Measurements from ENCODE around the gene C3orf38.
"Not testable (repeated sequence)": the region's sequence is repeated elsewhere in the genome, so short reads cannot be mapped to it uniquely, and the experiment has no call there.

C3orf38 gene

DNA sequence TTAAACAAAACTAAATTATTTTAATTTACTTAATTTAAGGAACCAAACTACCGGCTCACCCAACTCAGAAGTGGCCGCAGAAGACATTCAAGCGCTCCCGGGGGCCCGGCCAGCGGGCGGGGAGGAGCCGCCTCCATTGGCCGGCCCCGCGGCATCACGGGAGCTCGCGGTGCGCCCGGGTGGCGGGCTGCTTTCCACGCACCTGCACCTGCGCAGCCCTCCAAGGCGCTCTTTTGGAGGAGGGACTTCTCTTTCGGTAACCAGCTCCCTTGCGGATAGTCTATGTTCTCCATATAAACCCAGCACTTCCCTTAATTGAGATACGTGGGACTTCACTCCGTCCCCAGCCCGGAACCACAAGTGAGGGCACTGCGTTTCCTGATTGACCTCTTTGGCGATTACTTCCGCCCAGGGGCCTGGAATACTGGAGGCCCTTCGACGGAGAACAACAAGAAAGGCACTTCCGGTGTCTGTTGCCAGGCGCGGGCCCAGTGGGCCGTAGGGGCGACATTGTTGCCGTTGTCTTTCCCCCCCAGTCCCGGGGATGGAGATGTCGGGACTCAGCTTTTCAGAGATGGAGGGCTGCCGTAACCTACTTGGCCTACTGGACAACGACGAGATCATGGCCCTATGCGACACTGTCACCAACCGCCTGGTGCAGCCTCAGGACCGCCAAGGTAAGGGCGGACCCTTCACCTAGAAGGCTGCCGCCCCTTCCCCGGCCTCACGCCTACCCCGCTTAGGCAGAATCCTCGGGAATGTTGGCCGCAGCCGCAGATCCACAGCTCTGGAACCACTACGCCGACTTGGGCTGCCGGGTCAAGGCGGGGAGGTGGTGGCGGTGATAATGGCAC lies at the start of gene C3orf38:
Gene C3orf38, plus strand, starts transcription at position 451 of the 854 bp plus-strand sequence. Its CDS starts 94 bp downstream, at position 545.
- Histone ChIP-seq H3K27ac (ENCODE audit: low read depth, low read length) (peak within 1 kb of the TSS; percentile 98), H3K9ac (ENCODE audit: low read depth, low read length) (peak within 1 kb of the TSS; percentile 94), H3K4me1 (ENCODE audit: control insufficient read depth, insufficient read depth, low read length) (peaks cover 12% of the 10 kb centered on the region), H3K4me3 (ENCODE audit: low read depth, low read length) (peak within 1 kb of the TSS; percentile 82), H3K9me3 (ENCODE audit: control insufficient read depth, insufficient read depth, low read length) (no peaks in the 10 kb centered on the region), H3K36me3 (ENCODE audit: control insufficient read depth, insufficient read depth, low read length) (peaks cover 21% of the 10 kb centered on the region), H3K27me3 (ENCODE audit: control insufficient read depth, insufficient read depth, low read length) (no peaks in the 10 kb centered on the region)

DNA sequence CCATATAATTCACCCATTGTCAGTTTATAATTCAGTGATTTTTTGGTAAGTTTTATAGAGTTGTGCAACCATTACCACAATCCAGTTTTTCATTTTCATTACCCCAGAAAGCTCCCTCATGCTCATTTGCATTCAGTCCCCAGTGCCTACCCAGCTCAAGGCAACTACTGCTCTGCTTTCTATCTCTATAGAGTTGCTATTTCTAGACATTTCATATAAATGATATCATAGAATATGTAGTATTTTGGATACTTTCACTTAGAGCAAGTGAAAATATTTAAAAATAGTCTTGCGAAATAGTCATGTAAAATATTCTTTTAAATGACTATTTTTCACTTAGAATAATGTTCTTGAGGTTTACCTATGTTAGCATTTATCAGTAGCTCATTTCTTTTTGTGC lies 48.6 kb upstream of the C3orf38 start:
- H3K9ac ChIP-seq (ENCODE audit: low read depth, low read length): no peak overlapping the region
- no peaks in the 10 kb centered on the region for H3K4me1 ChIP-seq (ENCODE audit: control insufficient read depth, insufficient read depth, low read length)

DNA sequence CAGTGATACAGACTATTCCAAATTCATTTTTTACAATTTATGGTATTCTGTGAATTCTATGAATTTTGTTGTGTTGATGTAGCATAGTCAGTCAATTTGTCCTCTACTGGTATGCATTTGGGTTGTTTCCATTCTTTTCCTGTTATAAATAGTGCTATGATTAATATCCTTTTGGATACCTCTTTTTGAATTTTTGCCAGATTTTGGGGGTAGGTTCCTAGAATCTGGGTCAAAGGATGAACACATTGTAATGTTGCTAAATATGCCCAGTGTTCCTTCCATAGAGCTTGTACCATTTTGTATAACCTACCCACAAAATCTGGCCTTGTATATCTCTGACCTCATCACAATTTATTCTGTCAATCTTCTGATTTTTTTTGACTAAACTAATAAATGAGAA lies 44.4 kb upstream of the C3orf38 start:
- no peak overlapping the region for H3K27ac ChIP-seq (ENCODE audit: low read depth, low read length)
- no peaks in the 10 kb centered on the region for H3K27me3 ChIP-seq (ENCODE audit: control insufficient read depth, insufficient read depth, low read length)
- H3K4me3 ChIP-seq (ENCODE audit: low read depth, low read length): no peak overlapping the region
- no peak overlapping the region for H3K9ac ChIP-seq (ENCODE audit: low read depth, low read length)
- no peaks in the 10 kb centered on the region for H3K4me1 ChIP-seq (ENCODE audit: control insufficient read depth, insufficient read depth, low read length)
- no peaks in the 10 kb centered on the region for H3K9me3 ChIP-seq (ENCODE audit: control insufficient read depth, insufficient read depth, low read length)
- no peaks in the 10 kb centered on the region for H3K36me3 ChIP-seq (ENCODE audit: control insufficient read depth, insufficient read depth, low read length)

More for the DNA sequence above, 48.6 kb upstream of the C3orf38 start:
- Histone ChIP-seq H3K27me3 (ENCODE audit: control insufficient read depth, insufficient read depth, low read length) (no peaks in the 10 kb centered on the region), H3K9me3 (ENCODE audit: control insufficient read depth, insufficient read depth, low read length) (no peaks in the 10 kb centered on the region), H3K4me3 (ENCODE audit: low read depth, low read length) (no peak overlapping the region), H3K36me3 (ENCODE audit: control insufficient read depth, insufficient read depth, low read length) (no peaks in the 10 kb centered on the region), H3K27ac (ENCODE audit: low read depth, low read length) (no peak overlapping the region)

DNA sequence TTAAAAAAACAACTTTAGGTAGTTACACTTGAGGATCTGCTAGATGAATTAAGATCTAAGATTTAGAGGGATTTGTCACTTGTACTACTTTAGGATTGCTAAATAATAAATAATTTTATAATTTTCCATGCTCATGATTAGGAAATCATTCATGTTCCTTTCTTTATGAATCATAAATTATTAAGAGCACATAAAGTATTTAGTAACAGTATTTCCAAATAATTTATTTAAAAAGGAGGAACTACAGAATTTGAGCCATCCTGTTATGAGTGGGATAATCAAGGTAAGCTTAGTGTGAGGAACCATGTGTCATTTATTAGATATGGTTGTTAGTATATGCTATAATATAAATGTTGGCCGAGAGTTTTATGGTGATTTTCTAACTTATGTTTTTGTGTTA lies 37.5 kb upstream of the C3orf38 start:
- Histone ChIP-seq H3K27ac (ENCODE audit: low read depth, low read length) (no peak overlapping the region), H3K4me3 (ENCODE audit: low read depth, low read length) (no peak overlapping the region), H3K4me1 (ENCODE audit: control insufficient read depth, insufficient read depth, low read length) (peaks cover 3% of the 10 kb centered on the region; the same call in 1 of the 2 replicates), H3K36me3 (ENCODE audit: control insufficient read depth, insufficient read depth, low read length) (0 out of 2 replicates have a peak, but pooled peaks cover 4% of the 10 kb centered on the region), H3K9me3 (ENCODE audit: control insufficient read depth, insufficient read depth, low read length) (no peaks in the 10 kb centered on the region), H3K9ac (ENCODE audit: low read depth, low read length) (no peak overlapping the region), H3K27me3 (ENCODE audit: control insufficient read depth, insufficient read depth, low read length) (no peaks in the 10 kb centered on the region)

DNA sequence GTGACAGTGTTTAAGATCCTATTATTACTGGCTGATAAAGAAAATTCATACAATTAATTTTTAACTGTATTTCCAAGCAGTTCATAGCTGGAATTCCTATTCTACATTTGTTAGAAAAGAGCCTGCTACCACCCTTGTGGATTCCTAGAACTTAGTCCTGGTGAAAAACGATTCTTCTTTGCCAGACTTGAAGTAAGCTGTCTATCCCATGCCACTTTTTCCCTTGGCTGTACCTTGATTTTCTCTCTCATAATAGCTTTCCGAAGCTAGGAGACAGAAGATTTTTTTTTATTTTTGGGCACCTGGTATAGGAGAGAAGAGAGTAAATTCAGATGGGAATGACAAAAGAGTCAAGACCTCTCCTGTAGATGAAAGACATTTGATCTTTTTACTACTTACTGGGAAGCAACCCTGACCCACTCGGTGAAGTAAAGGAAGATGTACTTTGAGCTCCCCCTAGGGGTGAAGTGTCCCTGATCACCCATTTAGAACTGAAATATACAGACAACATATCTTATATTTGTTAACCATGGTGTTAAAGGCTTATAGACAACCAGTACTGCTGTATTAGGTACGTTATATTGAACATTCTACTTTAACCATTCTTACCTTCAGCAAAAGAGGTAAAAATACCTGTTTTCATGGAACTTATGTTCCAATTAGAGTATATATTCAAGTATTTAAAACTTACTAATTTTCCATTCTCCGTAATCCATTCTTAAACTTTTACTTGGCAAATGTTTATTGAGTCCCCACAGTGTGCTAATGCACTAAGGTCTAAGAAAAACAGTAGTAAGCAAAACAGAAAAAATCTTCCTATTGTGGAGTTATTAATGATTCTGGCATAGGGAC lies 36.2 kb upstream of the C3orf38 start:
- H3K36me3 ChIP-seq (ENCODE audit: control insufficient read depth, insufficient read depth, low read length): 0 out of 2 replicates have a peak, but pooled peaks cover 4% of the 10 kb centered on the region

DNA sequence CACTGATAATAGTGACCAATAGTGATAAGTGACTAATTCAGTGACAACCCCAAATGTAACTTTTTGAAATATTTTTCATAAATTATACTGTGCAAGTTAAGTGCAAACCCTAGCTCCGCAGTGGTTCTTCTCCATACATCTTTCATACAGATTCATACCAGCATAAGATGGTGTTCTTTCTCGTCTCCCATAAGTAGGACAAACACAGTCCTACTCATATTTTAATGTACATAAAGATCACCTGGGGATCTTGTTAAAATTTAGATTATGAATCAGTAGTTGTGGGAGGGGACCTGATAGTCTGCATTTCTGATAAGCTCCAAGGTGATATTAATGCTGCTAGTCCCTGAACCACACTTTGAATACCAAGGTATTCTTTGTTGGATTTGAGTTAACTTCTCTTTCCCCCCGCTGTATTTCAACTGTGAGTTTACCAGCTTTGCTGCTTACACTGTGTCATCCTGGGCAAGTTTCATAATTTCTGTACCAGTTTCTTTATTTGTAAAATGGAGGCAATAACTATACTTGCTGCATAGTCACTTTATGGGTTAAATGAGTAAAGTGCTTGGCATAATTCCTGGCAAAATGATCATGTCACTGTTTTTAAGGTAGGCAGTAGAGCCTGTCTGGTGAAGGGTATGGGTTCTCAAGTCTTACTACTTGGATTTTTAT lies 34.7 kb upstream of the C3orf38 start:
- H3K9ac ChIP-seq (ENCODE audit: low read depth, low read length): no peak overlapping the region
- 0 out of 2 replicates have a peak, but pooled peaks cover 4% of the 10 kb centered on the region for H3K36me3 ChIP-seq (ENCODE audit: control insufficient read depth, insufficient read depth, low read length)
- no peak overlapping the region for H3K4me3 ChIP-seq (ENCODE audit: low read depth, low read length)
- peaks cover 3% of the 10 kb centered on the region; the same call in 1 of the 2 replicates for H3K4me1 ChIP-seq (ENCODE audit: control insufficient read depth, insufficient read depth, low read length)
- no peaks in the 10 kb centered on the region for H3K27me3 ChIP-seq (ENCODE audit: control insufficient read depth, insufficient read depth, low read length)
- no peaks in the 10 kb centered on the region for H3K9me3 ChIP-seq (ENCODE audit: control insufficient read depth, insufficient read depth, low read length)
- no peak overlapping the region for H3K27ac ChIP-seq (ENCODE audit: low read depth, low read length)

More for the DNA sequence above, 36.2 kb upstream of the C3orf38 start:
- H3K27me3 ChIP-seq (ENCODE audit: control insufficient read depth, insufficient read depth, low read length): no peaks in the 10 kb centered on the region
- no peak overlapping the region for H3K9ac ChIP-seq (ENCODE audit: low read depth, low read length)
- no peak overlapping the region for H3K4me3 ChIP-seq (ENCODE audit: low read depth, low read length)
- no peak overlapping the region for H3K27ac ChIP-seq (ENCODE audit: low read depth, low read length)
- peaks cover 3% of the 10 kb centered on the region; the same call in 1 of the 2 replicates for H3K4me1 ChIP-seq (ENCODE audit: control insufficient read depth, insufficient read depth, low read length)
- H3K9me3 ChIP-seq (ENCODE audit: control insufficient read depth, insufficient read depth, low read length): no peaks in the 10 kb centered on the region

DNA sequence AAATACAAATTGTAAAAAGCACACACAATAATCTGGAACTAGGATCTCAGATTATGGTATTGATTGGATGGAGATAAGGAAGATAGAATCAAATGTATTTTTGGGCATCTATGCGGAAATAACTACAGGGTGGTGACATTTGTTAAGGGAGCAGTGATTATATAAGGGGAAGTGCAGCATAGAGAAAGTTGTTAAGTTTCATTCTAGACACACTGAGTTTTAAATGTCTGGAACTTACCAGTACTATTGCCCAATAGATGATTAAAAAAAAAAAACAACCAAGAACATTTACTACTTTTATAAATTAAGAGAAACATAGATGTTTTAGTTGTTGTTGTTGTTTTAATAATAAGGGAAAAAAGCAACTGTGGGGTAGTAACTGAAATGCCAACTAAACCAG lies 32.1 kb upstream of the C3orf38 start:
- peaks cover 3% of the 10 kb centered on the region; the same call in 1 of the 2 replicates for H3K4me1 ChIP-seq (ENCODE audit: control insufficient read depth, insufficient read depth, low read length)
- no peak overlapping the region for H3K27ac ChIP-seq (ENCODE audit: low read depth, low read length)
- no peak overlapping the region for H3K9ac ChIP-seq (ENCODE audit: low read depth, low read length)
- H3K9me3 ChIP-seq (ENCODE audit: control insufficient read depth, insufficient read depth, low read length): no peaks in the 10 kb centered on the region
- no peak overlapping the region for H3K4me3 ChIP-seq (ENCODE audit: low read depth, low read length)
- no peaks in the 10 kb centered on the region for H3K27me3 ChIP-seq (ENCODE audit: control insufficient read depth, insufficient read depth, low read length)
- H3K36me3 ChIP-seq (ENCODE audit: control insufficient read depth, insufficient read depth, low read length): 0 out of 2 replicates have a peak, but pooled peaks cover 4% of the 10 kb centered on the region

DNA sequence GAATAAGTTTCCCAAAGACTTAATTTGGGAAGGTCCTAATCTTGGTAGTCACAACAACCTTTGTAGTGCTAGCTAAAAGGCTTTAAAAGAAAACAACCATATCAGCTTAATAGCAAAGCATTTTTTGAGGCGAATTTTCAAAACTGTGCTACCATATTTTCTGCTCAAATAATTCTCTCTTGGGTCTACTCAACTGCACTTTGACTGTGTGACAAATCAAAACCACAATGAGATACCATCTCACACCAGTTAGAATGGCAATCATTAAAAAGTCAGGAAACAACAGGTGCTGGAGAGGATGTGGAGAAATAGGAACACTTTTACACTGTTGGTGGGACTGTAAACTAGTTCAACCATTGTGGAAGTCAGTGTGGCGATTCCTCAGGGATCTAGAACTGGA lies 31.2 kb upstream of the C3orf38 start:
- H3K9me3 ChIP-seq (ENCODE audit: control insufficient read depth, insufficient read depth, low read length); H3K4me3 ChIP-seq (ENCODE audit: low read depth, low read length); H3K4me1 ChIP-seq (ENCODE audit: control insufficient read depth, insufficient read depth, low read length); H3K36me3 ChIP-seq (ENCODE audit: control insufficient read depth, insufficient read depth, low read length); H3K27me3 ChIP-seq (ENCODE audit: control insufficient read depth, insufficient read depth, low read length); H3K9ac ChIP-seq (ENCODE audit: low read depth, low read length); H3K27ac ChIP-seq (ENCODE audit: low read depth, low read length): not testable (repeated sequence)

DNA sequence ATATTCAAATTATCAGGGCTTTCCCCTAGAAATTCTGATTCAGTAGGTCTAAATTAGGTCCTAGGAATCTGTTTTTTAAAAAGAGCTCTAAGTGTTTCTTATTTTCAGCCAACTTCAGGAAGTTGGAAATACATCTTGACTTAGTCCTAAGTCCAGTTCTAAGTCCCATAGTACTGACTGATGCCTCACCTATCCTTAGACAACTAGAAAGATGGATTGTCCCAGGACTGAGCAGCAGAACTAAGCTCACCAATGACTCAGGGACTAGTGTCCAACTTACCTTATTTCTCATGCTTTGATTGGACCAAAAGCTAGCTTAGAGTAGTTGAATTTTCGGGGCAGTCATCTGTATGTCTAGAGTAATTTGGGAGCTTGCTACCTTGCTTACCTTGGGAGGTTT lies 26.2 kb upstream of the C3orf38 start:
- Histone ChIP-seq H3K9me3 (ENCODE audit: control insufficient read depth, insufficient read depth, low read length) (no peaks in the 10 kb centered on the region), H3K4me3 (ENCODE audit: low read depth, low read length) (no peak overlapping the region), H3K27me3 (ENCODE audit: control insufficient read depth, insufficient read depth, low read length) (no peaks in the 10 kb centered on the region), H3K36me3 (ENCODE audit: control insufficient read depth, insufficient read depth, low read length) (no peaks in the 10 kb centered on the region), H3K4me1 (ENCODE audit: control insufficient read depth, insufficient read depth, low read length) (no peaks in the 10 kb centered on the region), H3K27ac (ENCODE audit: low read depth, low read length) (no peak overlapping the region), H3K9ac (ENCODE audit: low read depth, low read length) (no peak overlapping the region)

DNA sequence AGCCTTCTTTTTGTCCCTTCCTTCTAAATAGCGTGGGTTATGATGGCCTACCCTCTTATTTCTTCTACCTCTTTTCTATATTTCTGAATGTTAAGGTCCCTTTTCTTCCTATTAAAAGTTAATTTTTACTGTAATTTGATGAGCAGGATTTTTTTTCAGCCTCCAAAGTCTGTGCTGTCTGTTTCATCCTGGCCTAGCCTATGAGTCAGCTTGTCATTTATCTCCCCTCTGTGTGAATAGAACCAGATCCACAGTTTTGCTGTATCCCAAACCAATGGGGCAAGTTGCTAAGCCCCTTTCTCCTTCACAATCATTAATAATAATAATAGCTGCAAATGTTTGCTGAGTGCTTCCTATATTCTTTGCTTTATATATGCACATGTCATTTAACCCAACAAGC lies 18.1 kb upstream of the C3orf38 start:
- Histone ChIP-seq H3K27me3 (ENCODE audit: control insufficient read depth, insufficient read depth, low read length) (no peaks in the 10 kb centered on the region), H3K4me3 (ENCODE audit: low read depth, low read length) (no peak overlapping the region), H3K4me1 (ENCODE audit: control insufficient read depth, insufficient read depth, low read length) (no peaks in the 10 kb centered on the region), H3K9ac (ENCODE audit: low read depth, low read length) (no peak overlapping the region), H3K36me3 (ENCODE audit: control insufficient read depth, insufficient read depth, low read length) (peaks cover 36% of the 10 kb centered on the region), H3K9me3 (ENCODE audit: control insufficient read depth, insufficient read depth, low read length) (no peaks in the 10 kb centered on the region), H3K27ac (ENCODE audit: low read depth, low read length) (no peak overlapping the region)
